GM18517 (cell line): ENCODE data around the gene UFL1.
"Not testable (repeated sequence)": the region's sequence is repeated elsewhere in the genome, so short reads cannot be mapped to it uniquely, and the experiment has no call there.

Experiments used
- ATAC-seq: cut with Tn5 transposase; IDR thresholded peaks from one replicate; pipeline ENCODE4 v1.9.1; 2021; ENCODE audit warnings: mild to moderate bottlenecking, moderate library complexity; ENCODE audit not compliant: unreplicated experiment

UFL1 gene

DNA sequence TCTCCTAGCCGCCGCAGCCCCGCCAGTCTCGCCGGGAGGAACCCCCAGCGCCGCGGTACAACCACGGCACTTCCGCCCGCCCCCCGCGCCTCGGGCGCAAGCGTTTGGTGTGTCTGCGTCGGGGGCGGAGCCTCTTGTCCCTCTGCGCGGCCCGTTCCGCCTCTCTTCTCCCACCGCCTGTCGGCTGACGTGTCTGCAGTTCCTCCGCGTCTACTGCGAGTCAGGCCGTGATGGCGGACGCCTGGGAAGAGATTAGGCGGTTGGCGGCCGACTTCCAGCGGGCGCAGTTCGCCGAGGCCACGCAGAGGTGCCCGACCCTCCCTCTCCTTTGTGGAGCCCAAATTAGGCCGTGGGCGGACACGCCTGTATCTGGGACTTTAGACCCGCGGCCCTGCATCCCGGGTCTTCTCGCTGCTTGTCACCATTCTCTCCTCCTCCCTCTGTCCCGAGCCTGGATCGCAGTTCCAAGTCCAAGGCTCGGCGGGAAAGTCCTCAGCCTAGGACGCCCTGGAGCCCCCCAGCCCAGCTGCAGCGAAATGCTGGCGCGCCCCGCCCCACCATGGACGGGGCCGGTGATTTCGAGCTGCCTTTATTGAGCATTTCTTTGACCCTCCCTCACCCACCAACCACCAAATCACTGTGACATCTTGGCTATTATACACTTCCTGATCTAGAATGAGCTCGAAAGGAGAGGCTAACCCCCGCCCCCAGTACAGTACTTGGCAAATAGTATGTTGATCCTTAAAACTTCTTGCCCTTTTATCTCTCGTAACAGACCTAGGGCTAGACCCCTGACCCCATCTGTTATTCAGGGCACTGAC lies at the start of gene UFL1:
TSS of gene UFL1 (plus strand) at position 163 of the 821 bp plus-strand sequence. CDS start at position 231, 68 bp downstream.
- ATAC-seq, result peak; percentile 92

DNA sequence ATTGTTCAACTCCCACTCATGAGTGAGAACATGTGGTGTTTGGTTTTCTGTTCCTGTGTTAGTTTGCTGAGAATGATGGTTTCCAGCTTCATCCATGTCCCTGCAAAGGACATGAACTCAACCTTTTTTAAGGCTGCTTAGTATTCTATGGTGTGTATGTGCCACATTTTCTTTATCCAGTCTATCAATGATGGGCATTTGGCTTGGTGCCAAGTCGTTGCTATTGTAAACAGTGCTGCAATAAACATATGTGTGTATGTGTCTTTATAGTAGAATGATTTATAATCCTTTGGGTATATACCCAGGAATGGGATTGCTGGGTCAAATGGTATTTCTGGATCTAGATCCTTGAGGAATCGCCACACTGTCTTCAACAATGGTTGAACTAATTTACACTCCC lies 49.3 kb upstream of the UFL1 start:
- ATAC-seq, result not testable (repeated sequence)

DNA sequence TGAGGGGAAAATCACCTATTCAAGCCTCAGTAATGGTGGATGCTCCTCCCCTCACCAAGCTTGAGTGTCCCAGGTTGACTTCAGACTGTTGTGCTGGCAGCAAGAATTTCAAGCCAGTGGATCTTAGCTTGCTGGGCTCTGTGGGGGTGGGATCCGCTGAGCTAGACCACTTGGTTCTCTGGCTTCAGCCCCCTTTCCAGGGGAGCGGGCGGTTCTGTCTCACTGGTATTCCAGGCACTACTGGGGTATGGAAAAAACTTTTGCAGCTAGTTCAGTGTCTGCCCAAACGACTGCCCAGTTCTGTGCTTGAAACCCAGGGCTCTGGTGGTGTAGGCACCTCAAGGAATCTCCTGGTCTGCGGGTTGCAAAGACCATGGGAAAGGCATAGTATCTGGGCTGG lies 42.9 kb upstream of the UFL1 start:
- no peak for ATAC-seq

DNA sequence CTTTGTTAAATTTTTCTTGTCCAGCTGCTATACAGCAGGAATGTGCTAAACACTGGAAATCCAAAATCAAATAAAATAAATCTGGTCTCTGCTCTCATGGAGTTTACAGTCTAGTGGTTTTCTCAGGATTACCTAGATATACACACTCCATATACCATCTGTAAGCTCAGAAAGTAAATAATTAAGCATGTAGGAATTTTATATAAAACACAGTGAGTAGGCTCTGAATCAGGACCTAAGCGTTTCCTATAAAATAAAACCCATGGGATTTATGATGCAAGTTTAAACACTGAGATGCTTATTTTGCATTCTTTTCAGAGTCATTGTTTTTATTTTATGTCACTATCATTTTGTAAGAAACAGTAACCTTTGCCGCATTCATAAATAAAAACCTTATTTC lies 29.7 kb upstream of the UFL1 start:
- ATAC-seq, result no peak

DNA sequence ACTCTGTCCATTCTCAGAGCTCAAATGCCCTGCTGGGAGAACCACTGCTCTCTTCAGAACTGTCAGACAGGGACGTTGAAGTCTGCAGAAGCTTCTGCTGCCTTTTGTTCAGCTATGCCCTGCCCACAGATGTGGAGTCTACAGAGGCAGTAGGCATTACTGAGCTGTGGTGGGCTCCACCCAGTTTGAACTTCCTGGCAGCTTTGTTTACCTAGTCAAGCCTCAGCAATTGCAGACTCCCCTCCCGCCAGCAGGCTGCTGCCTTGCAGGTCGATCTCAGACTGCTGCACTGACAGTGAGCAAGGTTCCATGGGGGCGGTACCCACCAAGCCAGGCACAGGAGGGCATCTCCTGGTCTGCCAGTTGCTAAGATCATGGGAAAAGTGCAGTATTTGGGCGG lies 21.8 kb upstream of the UFL1 start:
- peak; percentile 52 for ATAC-seq

DNA sequence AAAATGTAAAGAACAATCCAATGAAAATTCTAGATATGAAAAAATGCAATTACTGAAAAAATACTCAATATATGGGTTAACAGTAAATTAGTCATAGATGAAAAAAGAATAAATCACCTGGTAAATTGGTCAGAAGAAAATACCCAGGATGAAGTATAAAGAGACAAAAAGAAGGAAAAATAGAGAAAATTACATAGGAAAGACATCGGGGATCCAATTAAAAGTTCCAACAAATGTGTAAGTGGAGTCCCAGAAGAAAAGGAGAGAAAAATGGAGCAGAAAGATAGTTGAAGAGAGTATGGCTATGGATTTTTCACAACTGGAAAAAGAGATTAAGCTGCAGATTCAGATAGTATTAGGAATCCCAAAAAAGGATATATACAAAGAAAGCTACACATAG lies 18.7 kb upstream of the UFL1 start:
- ATAC-seq, result no peak

DNA sequence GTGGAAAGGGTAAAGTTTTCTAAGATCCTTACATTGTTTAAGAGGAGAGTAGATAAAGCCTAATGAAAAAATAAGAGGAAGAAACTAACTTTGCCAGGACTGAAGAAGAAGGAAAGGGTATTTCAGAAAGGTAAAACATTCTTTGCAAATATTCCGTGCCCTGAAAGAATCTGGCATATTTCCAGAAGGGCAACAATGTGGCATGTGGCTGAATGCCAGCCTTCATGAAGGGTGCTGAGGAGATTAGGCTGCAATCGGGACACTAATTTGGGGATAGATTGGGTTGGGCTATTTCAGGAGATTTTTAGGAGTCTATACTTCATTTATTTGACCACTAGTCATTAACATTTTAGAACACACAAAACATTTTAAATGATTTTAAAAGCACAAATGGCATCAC lies 16.2 kb upstream of the UFL1 start:
- ATAC-seq, result no peak

DNA sequence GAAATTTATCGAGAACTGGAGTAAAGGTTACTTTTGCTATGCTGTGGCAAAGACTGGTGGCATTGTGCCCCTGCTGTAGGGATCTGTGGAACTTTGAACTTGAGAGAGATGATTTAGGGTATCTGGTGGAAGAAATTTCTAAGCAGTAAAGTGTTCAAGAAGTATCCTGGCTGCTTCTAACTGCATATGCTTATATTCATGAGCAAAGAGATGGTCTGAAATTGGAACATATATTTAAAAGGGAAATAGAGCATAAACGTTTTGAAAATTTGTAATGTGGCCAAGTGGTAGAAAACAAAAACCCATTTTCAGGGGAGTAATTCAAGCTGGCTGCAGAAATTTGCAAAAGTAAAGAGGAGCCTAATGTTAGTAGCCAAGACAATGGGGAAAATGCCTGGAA lies 12.3 kb upstream of the UFL1 start:
- no peak for ATAC-seq

DNA sequence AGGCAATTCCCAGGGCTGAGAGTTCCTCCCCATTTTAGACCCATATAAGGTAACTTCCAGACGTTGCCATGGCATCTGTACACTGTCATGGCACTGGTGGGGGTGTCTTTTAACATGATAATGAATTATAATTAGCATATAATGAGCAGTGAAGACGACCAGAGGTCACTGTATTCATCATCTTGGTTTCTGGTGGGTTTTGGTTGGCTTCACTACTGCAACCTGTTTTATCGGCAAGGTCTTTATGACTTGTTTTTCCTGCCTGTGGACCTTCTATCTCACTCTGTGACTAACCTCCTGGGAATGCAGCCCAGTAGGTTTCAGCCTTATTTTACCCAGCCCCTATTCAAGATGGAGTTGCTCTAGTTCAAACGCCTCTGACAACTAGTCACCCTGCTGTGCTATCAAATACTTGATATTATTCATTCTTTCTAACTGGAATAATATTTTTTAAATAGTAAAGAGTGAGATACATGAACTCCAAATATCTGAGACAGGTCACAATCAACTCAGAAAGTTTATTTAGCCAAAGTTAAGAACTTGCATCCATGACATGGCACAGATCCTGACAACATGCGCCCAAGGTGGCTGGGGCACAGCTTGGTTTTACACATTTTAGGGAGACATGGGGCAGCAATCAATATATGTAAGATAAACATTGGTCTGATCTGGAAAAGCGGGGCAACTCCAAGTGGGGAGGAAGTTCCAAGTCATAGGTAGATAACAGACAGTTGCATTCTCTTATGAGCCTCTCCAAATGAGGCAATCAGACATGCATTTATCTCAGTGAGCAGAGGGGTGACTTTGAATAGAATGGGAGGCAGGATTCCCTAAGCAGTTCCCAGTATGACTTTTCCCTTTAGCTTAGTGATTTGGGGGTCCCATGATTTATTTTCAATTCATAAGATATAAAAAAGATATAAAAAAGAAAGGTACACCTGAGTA lies 1.2 kb upstream of the UFL1 start:
- no peak for ATAC-seq

DNA sequence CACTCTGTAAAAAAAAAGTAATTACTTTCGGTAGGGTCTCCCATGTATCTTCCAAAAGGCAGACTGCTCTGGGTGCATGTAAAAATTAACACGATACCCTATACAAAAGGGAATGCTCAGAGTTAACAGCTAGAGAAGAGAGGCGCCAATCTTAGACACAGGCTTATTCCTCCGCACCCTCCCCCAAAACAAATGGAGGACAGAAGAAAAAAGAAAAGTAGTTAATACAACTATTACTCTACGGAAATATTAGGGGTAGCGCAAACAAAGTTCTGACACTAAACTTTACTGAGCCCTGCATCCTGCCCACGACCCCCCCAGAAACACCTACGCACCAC lies 331 bp upstream of the UFL1 start:
- no peak for ATAC-seq

DNA sequence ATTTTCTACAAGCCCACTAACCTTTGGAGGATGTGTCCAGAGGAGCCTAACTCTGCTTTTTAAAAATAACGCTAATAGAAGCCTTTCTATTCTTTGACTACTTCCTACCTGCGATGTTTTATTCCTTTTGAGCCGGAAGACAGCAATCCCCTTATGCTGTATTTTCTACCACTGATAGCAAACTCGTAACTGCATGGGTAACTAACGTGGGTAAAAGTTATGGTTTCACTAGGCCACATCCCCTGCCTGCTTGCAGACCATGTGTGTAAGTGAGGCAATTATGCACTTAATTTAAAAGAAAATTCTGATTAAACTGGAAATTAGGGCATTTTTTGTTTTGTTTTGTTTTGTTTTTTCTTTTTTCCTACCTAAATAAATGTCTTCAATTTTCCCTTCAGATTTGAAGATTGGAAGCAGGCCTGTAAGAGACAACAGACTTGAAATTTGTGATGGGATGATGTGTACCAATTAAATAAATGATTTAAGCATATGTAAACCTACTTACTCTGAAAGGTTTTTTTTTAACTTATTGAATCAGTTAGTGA lies 931 bp downstream of the UFL1 start:
- ATAC-seq, result peak; percentile 39

DNA sequence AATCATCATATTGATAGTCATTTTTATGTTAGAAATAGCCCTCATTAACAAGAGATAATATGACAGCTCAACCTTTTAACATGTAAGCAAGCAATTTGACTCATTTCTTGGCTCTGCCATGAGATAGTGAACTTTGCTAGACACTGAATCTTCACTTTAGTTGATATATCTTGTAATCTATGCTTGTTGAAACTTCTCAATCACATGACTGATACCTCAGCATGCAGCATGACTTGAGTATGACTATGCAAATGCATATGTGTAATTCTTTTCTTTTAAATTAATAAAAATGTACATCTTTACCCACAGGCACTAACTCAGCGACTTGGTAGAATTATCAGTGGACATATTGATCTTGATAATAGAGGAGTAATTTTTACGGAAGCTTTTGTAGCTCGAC lies 6.6 kb downstream of the UFL1 start:
- ATAC-seq, result no peak

DNA sequence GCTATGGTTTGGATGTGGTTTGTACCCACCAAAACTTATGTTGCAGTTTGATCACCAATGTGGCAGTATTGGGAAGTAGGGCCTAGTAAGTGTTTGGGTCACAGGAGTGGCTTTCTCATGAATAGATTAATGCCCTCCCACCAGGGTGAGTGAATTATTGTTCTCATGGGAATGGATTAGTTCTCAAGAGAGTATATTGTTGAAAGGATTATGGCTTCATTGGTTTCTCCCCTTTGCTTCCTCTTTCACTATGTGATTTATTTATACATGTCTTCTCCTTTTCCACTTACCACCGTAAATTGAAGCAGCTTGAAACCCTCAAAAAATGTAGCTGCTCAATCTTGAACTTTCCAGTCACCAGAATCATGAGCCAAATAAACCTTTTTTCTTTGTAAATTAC lies 10.8 kb downstream of the UFL1 start:
- no peak for ATAC-seq

DNA sequence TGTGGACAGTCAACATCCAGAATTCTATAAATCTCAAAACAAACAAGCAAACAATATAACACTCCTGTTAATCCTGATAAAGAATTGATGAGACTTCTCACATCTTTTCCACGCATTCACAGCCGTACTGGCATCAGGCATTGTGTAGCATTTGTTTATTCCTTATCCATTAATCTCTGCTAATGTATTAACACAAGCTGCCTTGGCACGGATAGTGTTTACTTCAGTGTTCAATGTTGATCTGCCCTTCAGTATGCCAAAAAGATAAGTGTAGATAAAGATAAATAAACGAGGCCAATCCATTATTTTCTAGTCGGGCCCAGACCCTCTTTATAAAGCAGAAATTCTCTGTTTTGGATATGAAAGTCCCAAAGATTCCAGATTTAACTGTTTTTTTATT lies 16.1 kb downstream of the UFL1 start:
- ATAC-seq, result no peak

DNA sequence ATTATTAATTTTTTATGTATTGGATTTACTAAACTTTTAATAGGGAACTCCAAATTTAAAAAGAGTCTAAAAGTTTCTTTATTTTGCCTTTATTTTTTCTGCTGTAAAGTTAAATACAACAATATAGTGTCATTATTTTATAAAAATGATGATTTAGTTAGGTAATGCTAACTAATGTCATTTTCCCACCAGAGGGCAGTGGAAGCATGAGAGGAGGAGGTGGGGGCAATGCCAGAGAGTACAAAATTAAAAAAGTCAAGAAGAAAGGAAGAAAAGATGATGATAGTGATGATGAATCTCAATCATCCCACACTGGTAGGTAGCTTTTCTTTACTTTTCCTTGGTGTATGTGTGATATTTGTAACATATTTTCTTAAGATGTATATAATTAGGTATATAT lies 21.1 kb downstream of the UFL1 start:
- ATAC-seq, result peak; percentile 59

DNA sequence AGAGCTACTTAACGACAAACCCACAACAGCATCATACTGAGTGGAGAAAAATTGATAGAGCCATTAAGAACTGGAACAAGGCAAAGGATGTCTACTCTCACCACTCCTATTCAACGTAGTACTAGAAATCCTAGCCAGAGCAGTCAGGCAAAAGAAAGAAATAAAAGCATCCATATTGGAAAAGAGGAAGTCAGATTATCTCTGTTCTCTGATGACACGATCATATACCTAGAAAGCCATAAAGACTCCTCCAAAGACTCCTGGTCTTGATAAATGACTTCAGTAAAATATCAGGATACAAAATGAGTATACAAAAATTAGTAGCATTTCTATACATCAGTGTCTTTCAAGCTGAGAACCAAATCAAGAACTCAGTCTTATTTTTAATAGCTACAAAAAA lies 24.3 kb downstream of the UFL1 start:
- no peak for ATAC-seq

DNA sequence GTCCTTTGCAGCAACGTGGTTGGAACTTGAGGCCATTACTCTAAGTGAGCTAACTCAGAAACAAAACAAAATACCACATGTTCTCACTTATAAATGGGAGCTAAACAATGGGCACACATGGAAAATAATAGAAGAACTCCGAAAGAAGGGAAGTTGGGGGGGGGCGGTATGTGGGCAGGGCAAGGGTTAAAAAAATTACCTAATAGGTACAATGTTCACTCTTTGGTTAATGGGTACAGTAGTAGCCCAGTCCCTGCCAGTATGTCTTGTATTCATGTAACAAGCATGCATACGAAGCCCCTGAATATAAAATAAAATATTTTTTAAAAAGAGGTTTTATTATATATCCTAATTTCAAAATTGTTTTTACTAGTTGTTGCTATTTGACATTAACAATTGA lies 26.0 kb downstream of the UFL1 start:
- ATAC-seq, result no peak

DNA sequence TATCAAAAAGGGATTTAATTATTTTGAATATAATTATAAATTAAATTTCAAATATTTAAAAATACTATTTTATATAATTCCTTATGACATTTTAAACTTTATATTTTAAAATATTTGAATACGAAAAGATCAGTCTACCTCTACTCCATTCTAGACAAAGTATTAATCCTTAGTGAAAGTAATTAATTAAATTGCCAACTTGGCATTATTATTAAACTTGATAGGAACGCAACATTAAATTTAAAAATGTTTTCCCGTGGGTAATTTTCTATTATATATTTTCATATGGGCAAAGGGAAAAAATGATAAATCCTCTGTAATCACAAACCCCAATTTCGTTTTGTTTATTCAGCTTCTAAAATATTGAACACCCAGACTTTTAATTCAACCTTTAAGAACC lies 33.0 kb downstream of the UFL1 start:
- ATAC-seq, result no peak

DNA sequence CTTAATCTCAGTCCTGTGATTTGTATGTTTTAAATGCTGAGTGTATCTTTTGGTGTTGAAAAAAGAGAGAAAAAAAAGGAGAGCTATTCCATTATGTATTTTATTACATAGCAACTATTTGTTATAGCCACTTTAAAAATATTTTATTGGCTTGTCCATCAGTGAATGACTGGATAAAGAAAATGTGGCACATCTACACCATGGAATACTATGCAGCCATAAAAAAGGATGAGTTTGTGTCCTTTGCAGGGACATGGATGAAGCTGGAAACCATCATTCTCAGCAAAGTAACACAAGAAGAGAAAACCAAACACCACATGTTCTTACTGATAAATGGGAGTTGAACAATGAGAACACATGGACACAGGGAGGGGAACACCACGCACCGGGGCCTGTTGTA lies 38.1 kb downstream of the UFL1 start:
- ATAC-seq, result not testable (repeated sequence)

DNA sequence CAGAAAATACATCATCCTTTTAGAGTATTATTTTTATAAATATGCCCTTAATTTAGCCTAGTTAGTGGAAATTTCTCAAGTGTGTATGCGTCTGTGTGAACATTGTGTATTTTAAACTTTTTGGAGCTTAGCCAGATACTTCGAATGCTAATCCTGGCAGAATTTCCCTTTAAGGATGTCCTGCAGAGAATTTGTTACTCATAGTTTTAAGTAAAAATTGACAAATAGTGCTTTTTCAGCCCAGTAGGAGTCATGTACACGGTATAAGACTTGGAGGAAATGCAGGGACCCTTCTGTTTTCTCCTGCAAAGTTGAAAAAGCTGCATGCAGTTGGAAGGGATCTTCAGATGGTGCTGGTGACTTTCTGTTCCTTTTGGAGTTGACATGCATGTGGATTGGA lies 41.3 kb downstream of the UFL1 start, which contains the start of gene FHL5:
TSS of gene FHL5 (plus strand) at position 243 of the 400 bp plus-strand sequence. CDS start 40,486 bp downstream, outside the sequence.
- no peak for ATAC-seq

DNA sequence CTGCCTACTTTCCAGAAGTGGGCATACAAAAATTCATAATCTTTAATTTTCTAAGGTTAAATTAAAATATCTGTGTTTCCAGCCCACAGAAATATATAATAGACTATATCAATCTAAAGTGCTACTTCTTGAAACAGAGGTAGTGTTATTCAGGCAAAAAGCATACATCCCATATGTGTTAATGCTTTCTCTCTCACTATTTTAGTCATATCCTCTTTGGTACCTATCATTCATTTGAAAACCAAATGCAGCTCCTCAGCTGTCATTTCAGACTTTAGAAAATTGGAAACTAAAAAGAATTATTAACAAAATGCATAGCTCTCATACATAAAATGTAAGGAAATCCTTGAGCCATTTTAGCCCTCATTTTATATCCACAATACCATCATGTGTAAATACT lies 42.2 kb downstream of the UFL1 start:
- no peak for ATAC-seq

DNA sequence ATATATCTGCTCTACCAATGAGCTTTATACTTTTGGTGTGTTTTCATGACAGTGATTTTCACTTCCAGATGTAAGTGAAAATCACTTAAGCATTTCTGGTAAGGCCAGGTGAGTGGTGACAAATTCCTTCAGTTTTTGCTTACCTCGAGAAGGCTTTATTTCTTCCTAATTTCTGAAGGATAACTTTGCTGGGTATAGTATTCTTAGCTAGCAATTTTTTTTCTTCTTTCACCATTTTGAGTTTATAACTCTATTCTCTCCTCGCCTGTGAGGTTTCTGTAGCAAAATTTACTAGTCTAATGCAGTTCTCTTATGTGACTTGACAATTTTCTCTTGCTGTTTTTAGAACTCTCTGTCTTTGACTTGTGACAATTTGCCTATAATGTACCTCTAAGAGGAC lies 48.4 kb downstream of the UFL1 start:
- no peak for ATAC-seq
